Endometrial microvascular endothelial cells (primary cell): Measurements from ENCODE around the gene TCF7L2. TPM values are rescaled to one million over a fixed set of nuclear protein-coding genes. Genes with fewer than 3 reads are reported as not detected.

Experiments used
- in situ Hi-C: cut with HindIII; loops from 2 replicates; pipeline ENCODE4 v1.10.0; 2017; ENCODE audit warnings: low sequenced_read_pairs, low pct_unique_long_range_greater_than_20kb; ENCODE audit errors: inconsistent ontology term
- total RNA-seq: library from RNA; depleted of rRNA; stranded (reverse); fragments of >200 nt; gene quantifications from one replicate; pipeline ENCODE4 v1.2.3, GENCODE V29; 2015; ENCODE audit errors: inconsistent ontology term

Gene TCF7L2
- total RNA-seq, 1 donor from 2014 or later = 3.8 TPM

GRCh38 chr10:113137941-113138685, 188.1 kb downstream of the TCF7L2 start:
- in situ Hi-C loops = no loop called here

GRCh38 chr10:113138937-113139585, 189.0 kb downstream of the TCF7L2 start:
- in situ Hi-C loops = no loop called here

- in situ Hi-C loops = no loop called here
Measured at GRCh38 chr10:113139699-113140098, 189.7 kb downstream of the TCF7L2 start.

GRCh38 chr10:113140143-113141011, 190.3 kb downstream of the TCF7L2 start:
- in situ Hi-C loops = no loop called here

- in situ Hi-C loops = no loop called here
Measured at GRCh38 chr10:113142601-113143362, 192.7 kb downstream of the TCF7L2 start.

- in situ Hi-C loops = no loop called here
Measured at GRCh38 chr10:113144576-113144975, 194.5 kb downstream of the TCF7L2 start.

- in situ Hi-C loops = no loop called here
Measured at GRCh38 chr10:113148071-113148825, 198.2 kb downstream of the TCF7L2 start.

GRCh38 chr10:113148901-113149300, 198.9 kb downstream of the TCF7L2 start:
- in situ Hi-C loops = no loop called here

- in situ Hi-C loops = no loop called here
Measured at GRCh38 chr10:113149626-113150025, 199.6 kb downstream of the TCF7L2 start.

- in situ Hi-C loops = no loop called here
Measured at GRCh38 chr10:113151190-113151666, 201.2 kb downstream of the TCF7L2 start.

GRCh38 chr10:113153493-113154102, 203.6 kb downstream of the TCF7L2 start:
- in situ Hi-C loops = no loop called here

GRCh38 chr10:113157441-113157840, 207.4 kb downstream of the TCF7L2 start:
- in situ Hi-C loops = no loop called here

- in situ Hi-C loops = no loop called here
Measured at GRCh38 chr10:113158183-113158582, 208.1 kb downstream of the TCF7L2 start.

- in situ Hi-C loops = no loop called here
Measured at GRCh38 chr10:113159563-113159962, 209.5 kb downstream of the TCF7L2 start.

GRCh38 chr10:113160641-113161040, 210.6 kb downstream of the TCF7L2 start:
- in situ Hi-C loops = no loop called here

GRCh38 chr10:113161066-113161465, 211.0 kb downstream of the TCF7L2 start:
- in situ Hi-C loops = no loop called here

GRCh38 chr10:113162960-113163359, 212.9 kb downstream of the TCF7L2 start:
- in situ Hi-C loops = no loop called here

- in situ Hi-C loops = no loop called here
Measured at GRCh38 chr10:113165673-113166072, 215.6 kb downstream of the TCF7L2 start.
